Coronary artery (tissue), 2 donors: ENCODE data around the gene DENND2A.
A peak's percentile ranks its signal among the peaks of the same experiment; 100 is the strongest.

Source experiments
- DNase-seq: peaks from one replicate; pipeline ENCODE4 v3.0.0-alpha.2; 2017; ENCODE audit warnings: low spot score
- H3K27ac ChIP-seq, 2 donors: fragments of 200-600 bp; sonication (generic); one replicate each; pipeline ENCODE4 v1.5.1; 2016 to 2019
- H3K4me3 ChIP-seq: fragments of 200-600 bp; sonication (generic); 2 replicates; pipeline ENCODE4 v1.5.1; 2016; ENCODE audit warnings: mild to moderate bottlenecking, moderate library complexity
- CTCF ChIP-seq: fragments of 200-600 bp; sonication (generic); IDR thresholded peaks from one replicate; pipeline ENCODE4 v1.5.1; 2019; ENCODE audit warnings: antibody characterized with exemption

The DENND2A gene

GRCh38 chr7:140596519-140597427 lies 43.8 kb downstream of the DENND2A start:
- TF ChIP-seq CTCF, result no peak
- Histone ChIP-seq H3K4me3 (no peak overlapping the region), H3K27ac (peak overlapping the region; percentile 20 to 62)
- no peak for DNase-seq

- no peak for DNase-seq
Measured at GRCh38 chr7:140595468-140596092, 45.0 kb downstream of the DENND2A start.

GRCh38 chr7:140594131-140594691 lies 46.4 kb downstream of the DENND2A start:
- DNase-seq, result no peak
- TF ChIP-seq CTCF, result no peak
- H3K27ac ChIP-seq, result no peak overlapping the region
- H3K4me3 ChIP-seq, result no peak overlapping the region

More at GRCh38 chr7:140595468-140596092, 45.0 kb downstream of the DENND2A start:
- Histone ChIP-seq H3K4me3 (no peak overlapping the region), H3K27ac (no peak overlapping the region)
- TF ChIP-seq CTCF, result no peak

- no peak overlapping the region for H3K4me3 ChIP-seq
- H3K27ac ChIP-seq, result no peak overlapping the region
- no peak for DNase-seq
- no peak for TF ChIP-seq CTCF
Measured at GRCh38 chr7:140593672-140593982, 47.0 kb downstream of the DENND2A start.

GRCh38 chr7:140592964-140593671 lies 47.5 kb downstream of the DENND2A start:
- TF ChIP-seq CTCF, result no peak
- Histone ChIP-seq H3K27ac (no peak overlapping the region), H3K4me3 (no peak overlapping the region)
- DNase-seq, result no peak

GRCh38 chr7:140591180-140591902 lies 49.3 kb downstream of the DENND2A start:
- H3K27ac ChIP-seq, result no peak overlapping the region
- TF ChIP-seq CTCF, result no peak
- DNase-seq, result no peak
- no peak overlapping the region for H3K4me3 ChIP-seq
